Ascending aorta (tissue), 2 donors: ENCODE data around the gene UGT1A7. TPM values are rescaled to one million over a fixed set of nuclear protein-coding genes. Genes with fewer than 3 reads are reported as not detected.

Experiments
- DNase-seq, 2 donors: peaks; one replicate each; pipeline ENCODE4 v3.0.0-alpha.2; 2019; ENCODE audit warnings: low spot score in 2 of 2
- H3K27ac ChIP-seq, 2 donors: fragments of 200-600 bp; sonication (generic); one replicate each; pipeline ENCODE4 v1.5.1; 2016 to 2017; ENCODE audit warnings: mild to moderate bottlenecking in 1 of 2
- H3K27me3 ChIP-seq: fragments of 200-600 bp; sonication (generic); one replicate; pipeline ENCODE4 v1.5.1; 2017
- H3K36me3 ChIP-seq, 2 donors: fragments of 200-600 bp; sonication (generic); one replicate each; pipeline ENCODE4 v1.5.1; 2016
- H3K4me1 ChIP-seq, 2 donors: fragments of 200-600 bp; sonication (generic); one replicate each; pipeline ENCODE4 v1.5.1; 2016 to 2017; ENCODE audit warnings: mild to moderate bottlenecking in 1 of 2
- H3K4me3 ChIP-seq, 2 donors: fragments of 200-600 bp; sonication (generic); one replicate each; pipeline ENCODE4 v1.5.1; 2016 to 2017; ENCODE audit warnings: mild to moderate bottlenecking in 1 of 2
- H3K9me3 ChIP-seq, 2 donors: fragments of 200-600 bp; sonication (generic); one replicate each; pipeline ENCODE4 v1.5.1; 2016
- intact Hi-C: fragments of 100-400 bp; cut with DNase I; formaldehyde crosslinking; loops from one replicate; pipeline ENCODE4 v1.15.1; 2023
- total RNA-seq: library from RNA; depleted of rRNA; stranded (reverse); fragments of >200 nt; gene quantifications from one replicate; pipeline ENCODE4 v1.1.0, GENCODE V29; 2016
- TF ChIP-seq, protein P1 (sequence below), 3 experiments: fragments of 200-600 bp in 2 of 3; fragments of 450-650 bp in 1 of 3; sonication (generic) in 2 of 3; IDR thresholded peaks; one replicate each; pipeline ENCODE4 v1.5.1; 2016 to 2019; ENCODE audit warnings: antibody characterized with exemption in 3 of 3, mild to moderate bottlenecking in 1 of 3, moderate library complexity in 1 of 3

UGT1A7 gene
- total RNA-seq, 1 donor from 2014 or later = not detected

GRCh38 chr2:233686928-233687327, 5.2 kb downstream of the UGT1A7 start:
- Histone ChIP-seq H3K4me1 (no peaks in the 10 kb centered on the region), H3K4me3 (no peak overlapping the region), H3K27me3 (no peaks in the 10 kb centered on the region), H3K9me3 (no peaks in the 10 kb centered on the region), H3K27ac (no peak overlapping the region), H3K36me3 (no peaks in the 10 kb centered on the region)
- DNase-seq = no peak
- TF ChIP-seq, protein P1, sequence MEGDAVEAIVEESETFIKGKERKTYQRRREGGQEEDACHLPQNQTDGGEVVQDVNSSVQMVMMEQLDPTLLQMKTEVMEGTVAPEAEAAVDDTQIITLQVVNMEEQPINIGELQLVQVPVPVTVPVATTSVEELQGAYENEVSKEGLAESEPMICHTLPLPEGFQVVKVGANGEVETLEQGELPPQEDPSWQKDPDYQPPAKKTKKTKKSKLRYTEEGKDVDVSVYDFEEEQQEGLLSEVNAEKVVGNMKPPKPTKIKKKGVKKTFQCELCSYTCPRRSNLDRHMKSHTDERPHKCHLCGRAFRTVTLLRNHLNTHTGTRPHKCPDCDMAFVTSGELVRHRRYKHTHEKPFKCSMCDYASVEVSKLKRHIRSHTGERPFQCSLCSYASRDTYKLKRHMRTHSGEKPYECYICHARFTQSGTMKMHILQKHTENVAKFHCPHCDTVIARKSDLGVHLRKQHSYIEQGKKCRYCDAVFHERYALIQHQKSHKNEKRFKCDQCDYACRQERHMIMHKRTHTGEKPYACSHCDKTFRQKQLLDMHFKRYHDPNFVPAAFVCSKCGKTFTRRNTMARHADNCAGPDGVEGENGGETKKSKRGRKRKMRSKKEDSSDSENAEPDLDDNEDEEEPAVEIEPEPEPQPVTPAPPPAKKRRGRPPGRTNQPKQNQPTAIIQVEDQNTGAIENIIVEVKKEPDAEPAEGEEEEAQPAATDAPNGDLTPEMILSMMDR (IDR thresholded peaks at IDR 0.05) = no peak
- intact Hi-C loops = no loop called here

- no peaks in the 10 kb centered on the region for H3K9me3 ChIP-seq
- H3K27ac ChIP-seq = no peak overlapping the region
- no peak overlapping the region for H3K4me3 ChIP-seq
- no peaks in the 10 kb centered on the region for H3K4me1 ChIP-seq
- intact Hi-C loops = no loop called here
- TF ChIP-seq, protein P1 (IDR thresholded peaks at IDR 0.05) = no peak
- H3K27me3 ChIP-seq = no peaks in the 10 kb centered on the region
- no peak for DNase-seq
- H3K36me3 ChIP-seq = no peaks in the 10 kb centered on the region
Measured at GRCh38 chr2:233688341-233688740, 6.6 kb downstream of the UGT1A7 start.

DNA sequence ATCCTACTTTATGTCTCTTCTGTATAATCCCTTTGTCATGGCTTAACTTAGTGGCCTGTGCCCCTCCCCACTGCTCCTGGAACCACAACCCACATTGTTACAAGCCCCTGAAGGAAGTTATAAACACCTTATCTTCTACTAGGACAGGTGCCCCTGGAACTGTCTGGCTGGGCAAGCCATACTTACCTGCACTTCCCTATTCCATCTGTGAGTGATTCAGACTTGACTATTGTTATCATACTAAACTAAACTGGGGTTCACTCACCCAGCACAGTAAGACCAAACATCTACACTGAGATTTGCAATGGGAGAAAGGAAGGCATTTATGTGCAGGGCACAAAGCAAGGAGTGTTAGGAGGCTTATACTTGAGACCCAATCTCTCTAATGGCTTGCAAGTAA, 7.3 kb downstream of the UGT1A7 start:
- Histone ChIP-seq H3K4me1 (no peaks in the 10 kb centered on the region), H3K9me3 (no peaks in the 10 kb centered on the region), H3K36me3 (no peaks in the 10 kb centered on the region), H3K27ac (no peak overlapping the region), H3K4me3 (no peak overlapping the region), H3K27me3 (no peaks in the 10 kb centered on the region)
- DNase-seq = no peak
- TF ChIP-seq, protein P1 (IDR thresholded peaks at IDR 0.05) = no peak
- intact Hi-C loops = no loop called here

GRCh38 chr2:233689501-233689900, 7.8 kb downstream of the UGT1A7 start:
- TF ChIP-seq, protein P1 (IDR thresholded peaks at IDR 0.05) = no peak
- intact Hi-C loops = no loop called here

GRCh38 chr2:233690444-233690843, 8.7 kb downstream of the UGT1A7 start:
- Histone ChIP-seq H3K4me1 (no peaks in the 10 kb centered on the region), H3K9me3 (no peaks in the 10 kb centered on the region), H3K27me3 (no peaks in the 10 kb centered on the region), H3K36me3 (no peaks in the 10 kb centered on the region), H3K27ac (no peak overlapping the region), H3K4me3 (no peak overlapping the region)
- intact Hi-C loops = no loop called here
- no peak for DNase-seq
- TF ChIP-seq, protein P1 (IDR thresholded peaks at IDR 0.05) = no peak

More at GRCh38 chr2:233689501-233689900, 7.8 kb downstream of the UGT1A7 start:
- no peak for DNase-seq
- Histone ChIP-seq H3K27ac (no peak overlapping the region), H3K4me1 (no peaks in the 10 kb centered on the region), H3K27me3 (no peaks in the 10 kb centered on the region), H3K9me3 (no peaks in the 10 kb centered on the region), H3K36me3 (no peaks in the 10 kb centered on the region), H3K4me3 (no peak overlapping the region)
